ENCODE results near the gene PTPRM. TPM values are rescaled to one million over a fixed set of nuclear protein-coding genes. Genes with fewer than 3 reads are reported as not detected.

The PTPRM gene
- total and polyA plus RNA-seq, 2 donors (not counting 3 experiments of a cell fraction or from before 2014, with no cell fraction given), result 37.4 to 43.7 TPM

GRCh38 chr18:8374676-8375075 lies 807.6 kb downstream of the PTPRM start:
- intact Hi-C loops (cut with micrococcal nuclease), result no loop called here

More at GRCh38 chr18:8374676-8375075, 807.6 kb downstream of the PTPRM start:
- Histone ChIP-seq H3K79me2 (ENCODE audit: control insufficient read depth, insufficient read depth, low read length) (no peaks in the 10 kb centered on the region), H3K4me1 (ENCODE audit: control insufficient read depth, extremely low read depth, insufficient read depth, low read length) (no peaks in the 10 kb centered on the region), H3K9me1 (replicated peaks; ENCODE audit: control insufficient read depth, extremely low read depth, insufficient read depth, low read length) (no peaks in the 10 kb centered on the region), H3K4me2 (ENCODE audit: insufficient read depth, low read length) (no peak overlapping the region), H3K4me3 (replicated peaks in 1 of 3; ENCODE audit: insufficient read depth in 1 of 3, low read depth in 1 of 3, low read length in 3 of 3) (no peak overlapping the region), H2AFZ (ENCODE audit: low read depth, low read length) (no peak overlapping the region), H3K27me3 (ENCODE audit: control insufficient read depth in 2 of 2, insufficient read depth in 2 of 2, low read length in 2 of 2) (no peaks in the 10 kb centered on the region), H3K9me3 (replicated peaks; ENCODE audit: control insufficient read depth, insufficient read depth, low read length) (no peaks in the 10 kb centered on the region), H3K9ac (replicated peaks; ENCODE audit: extremely low read depth, insufficient read depth, low read length) (no peak overlapping the region), H3K27ac (ENCODE audit: insufficient read depth, low read depth, low read length) (no peak overlapping the region), H4K20me1 (replicated peaks; ENCODE audit: control insufficient read depth, extremely low read depth, insufficient read depth, low read length) (no peaks in the 10 kb centered on the region), H3K36me3 (ENCODE audit: control insufficient read depth in 2 of 2, extremely low read depth in 1 of 2, insufficient read depth in 2 of 2, low read length in 2 of 2) (no peaks in the 10 kb centered on the region)
- dilution Hi-C loops (cut with MboI; ENCODE audit: extremely low pct_ligation_motif_present, low sequenced_read_pairs), result no loop called here
- ChIA-PET CTCF (interaction anchor here (0.9 kb wide), 1 partner anchor 9 kb away, joined by 4 read pairs; no protein-coding TSS in a partner anchor), POLR2A (no interaction called here)
- FAIRE-seq (no peak), DNase-seq (ENCODE audit: low read depth, low spot score) (no peak)
- no TSS peak for BruUV-seq (replicated peaks)
- TF ChIP-seq MAX (IDR thresholded peaks at IDR 0.05; ENCODE audit: insufficient read depth, insufficient read length) (no peak), FOS (IDR thresholded peaks at IDR 0.05; ENCODE audit: borderline replicate concordance, insufficient read depth, low read length) (no peak), EZH2 (IDR thresholded peaks at IDR 0.05; ENCODE audit: borderline replicate concordance, low read depth, low read length, severe bottlenecking) (no peak), POLR2A (IDR thresholded peaks at IDR 0.05; ENCODE audit: low read depth, low read length) (no peak), JUN (IDR thresholded peaks at IDR 0.05; ENCODE audit: borderline replicate concordance, insufficient read depth, insufficient read length, low read depth) (no peak), GATA2 (IDR thresholded peaks at IDR 0.05; ENCODE audit: insufficient read depth, insufficient read length, low read depth, low read length) (no peak), MYC (IDR thresholded peaks at IDR 0.05; ENCODE audit: low read depth, low read length) (no peak), POLR2AphosphoS5 (IDR thresholded peaks at IDR 0.05; ENCODE audit: insufficient read depth, low read depth, low read length) (no peak), CTCF (IDR thresholded peaks at IDR 0.05; ENCODE audit: extremely low read depth in 1 of 2, insufficient read depth in 1 of 2, low read depth in 1 of 2, low read length in 2 of 2) (no peak)

All from endothelial cell of umbilical vein (primary cell).